ENCODE data around the gene MAN1A1. TPM values are rescaled to one million over a fixed set of nuclear protein-coding genes. Genes with fewer than 3 reads are reported as not detected.
A peak's percentile ranks its signal among the peaks of the same experiment; 100 is the strongest.

MAN1A1 gene
- total RNA-seq, 1 donor from 2014 or later, result 52.2 TPM

DNA sequence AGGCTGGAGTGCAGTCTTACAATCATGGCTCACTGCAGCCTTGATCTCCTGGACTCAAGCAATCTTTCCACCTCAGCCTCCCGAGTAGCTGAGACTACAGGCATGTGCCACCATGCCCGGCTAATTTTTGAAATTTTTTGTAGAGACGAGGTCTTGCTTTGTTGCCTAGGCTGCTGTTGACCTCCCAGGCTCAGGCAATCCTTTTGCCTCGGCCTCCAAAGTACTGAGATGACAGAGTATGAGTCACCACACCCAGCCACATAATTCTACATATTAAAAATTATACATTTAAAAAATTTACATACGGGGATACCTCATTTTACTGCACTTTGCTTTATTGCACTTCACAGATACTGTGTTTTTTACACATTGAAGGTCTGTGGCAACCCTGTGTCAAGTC is 115.1 kb downstream of the MAN1A1 start:
- no peaks in the 10 kb centered on the region for H3K27me3 Mint-ChIP-seq
- H3K4me3 Mint-ChIP-seq, result no peak overlapping the region
- peaks cover 16% of the 10 kb centered on the region for H3K36me3 Mint-ChIP-seq
- DNase-seq (ENCODE audit: extremely low spot score, unreplicated experiment), result no peak
- H3K27ac Mint-ChIP-seq, result no peak overlapping the region
- TF ChIP-seq, protein P1, sequence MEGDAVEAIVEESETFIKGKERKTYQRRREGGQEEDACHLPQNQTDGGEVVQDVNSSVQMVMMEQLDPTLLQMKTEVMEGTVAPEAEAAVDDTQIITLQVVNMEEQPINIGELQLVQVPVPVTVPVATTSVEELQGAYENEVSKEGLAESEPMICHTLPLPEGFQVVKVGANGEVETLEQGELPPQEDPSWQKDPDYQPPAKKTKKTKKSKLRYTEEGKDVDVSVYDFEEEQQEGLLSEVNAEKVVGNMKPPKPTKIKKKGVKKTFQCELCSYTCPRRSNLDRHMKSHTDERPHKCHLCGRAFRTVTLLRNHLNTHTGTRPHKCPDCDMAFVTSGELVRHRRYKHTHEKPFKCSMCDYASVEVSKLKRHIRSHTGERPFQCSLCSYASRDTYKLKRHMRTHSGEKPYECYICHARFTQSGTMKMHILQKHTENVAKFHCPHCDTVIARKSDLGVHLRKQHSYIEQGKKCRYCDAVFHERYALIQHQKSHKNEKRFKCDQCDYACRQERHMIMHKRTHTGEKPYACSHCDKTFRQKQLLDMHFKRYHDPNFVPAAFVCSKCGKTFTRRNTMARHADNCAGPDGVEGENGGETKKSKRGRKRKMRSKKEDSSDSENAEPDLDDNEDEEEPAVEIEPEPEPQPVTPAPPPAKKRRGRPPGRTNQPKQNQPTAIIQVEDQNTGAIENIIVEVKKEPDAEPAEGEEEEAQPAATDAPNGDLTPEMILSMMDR (conservative IDR thresholded peaks at IDR 0.05), result no peak
- H3K9me3 Mint-ChIP-seq, result peaks cover 5% of the 10 kb centered on the region
- no peaks in the 10 kb centered on the region for H3K4me1 Mint-ChIP-seq (ENCODE audit: unreplicated experiment)

DNA sequence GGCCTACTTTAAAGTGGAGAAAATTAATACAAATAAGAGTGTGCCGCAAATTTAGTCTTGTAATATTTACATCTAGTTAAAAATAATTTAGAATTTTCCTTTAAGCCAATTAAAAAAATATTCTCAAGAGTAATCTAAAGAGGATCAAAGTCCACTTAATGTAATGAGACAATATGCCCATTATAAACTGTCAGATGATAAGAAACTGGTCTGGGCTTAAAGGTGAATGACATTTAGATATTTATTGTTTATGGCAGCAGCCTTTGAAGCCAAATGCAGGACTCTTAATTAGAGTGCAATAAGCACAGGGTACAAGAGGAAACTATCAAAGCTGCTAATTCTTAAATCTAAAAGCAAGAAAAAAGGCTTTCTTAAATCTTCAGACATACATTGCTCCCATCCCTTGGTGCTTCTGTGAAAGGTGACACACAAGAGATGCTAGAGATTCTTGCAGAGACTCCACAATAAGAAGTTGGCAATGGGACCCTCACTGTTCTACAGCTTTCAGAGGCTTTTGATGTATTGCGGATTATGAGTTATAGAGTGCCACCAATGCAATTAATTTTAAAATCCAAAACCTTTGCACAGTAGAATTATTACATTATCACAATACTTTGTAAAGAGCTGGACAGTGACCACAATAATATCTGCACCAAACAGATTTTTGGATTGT is 116.1 kb downstream of the MAN1A1 start:
- H3K4me3 Mint-ChIP-seq, result no peak overlapping the region
- no peak overlapping the region for H3K27ac Mint-ChIP-seq
- TF ChIP-seq, protein P1 (conservative IDR thresholded peaks at IDR 0.05), result no peak
- no peaks in the 10 kb centered on the region for H3K4me1 Mint-ChIP-seq (ENCODE audit: unreplicated experiment)
- peaks cover 5% of the 10 kb centered on the region for H3K9me3 Mint-ChIP-seq
- no peak for DNase-seq (ENCODE audit: extremely low spot score, unreplicated experiment)
- no peaks in the 10 kb centered on the region for H3K27me3 Mint-ChIP-seq
- H3K36me3 Mint-ChIP-seq, result peaks cover 16% of the 10 kb centered on the region

DNA sequence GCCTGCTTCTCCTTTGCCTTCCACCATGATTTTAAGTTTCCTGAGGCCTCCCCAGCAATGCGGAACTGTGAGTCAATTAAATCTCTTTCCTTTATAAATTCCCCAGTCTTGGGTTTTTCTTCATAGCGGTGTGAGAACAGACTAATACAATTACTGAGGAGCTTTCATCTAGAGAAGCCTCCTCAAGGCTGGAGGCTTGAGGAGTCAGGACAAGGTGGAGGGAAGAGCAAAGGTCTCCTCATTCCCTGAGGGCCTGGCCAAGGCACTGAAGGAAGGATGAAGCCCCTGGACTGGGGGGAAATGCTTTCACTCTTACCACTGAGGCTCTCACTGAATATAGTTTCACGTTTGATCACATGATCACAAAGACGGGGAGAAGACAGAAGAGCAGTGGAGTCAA is 118.2 kb downstream of the MAN1A1 start:
- Mint-ChIP-seq H3K4me3 (no peak overlapping the region), H3K9me3 (peaks cover 5% of the 10 kb centered on the region), H3K27ac (no peak overlapping the region), H3K4me1 (ENCODE audit: unreplicated experiment) (no peaks in the 10 kb centered on the region), H3K27me3 (no peaks in the 10 kb centered on the region), H3K36me3 (peaks cover 8% of the 10 kb centered on the region)
- no peak for DNase-seq (ENCODE audit: extremely low spot score, unreplicated experiment)
- TF ChIP-seq, protein P1 (conservative IDR thresholded peaks at IDR 0.05), result no peak

DNA sequence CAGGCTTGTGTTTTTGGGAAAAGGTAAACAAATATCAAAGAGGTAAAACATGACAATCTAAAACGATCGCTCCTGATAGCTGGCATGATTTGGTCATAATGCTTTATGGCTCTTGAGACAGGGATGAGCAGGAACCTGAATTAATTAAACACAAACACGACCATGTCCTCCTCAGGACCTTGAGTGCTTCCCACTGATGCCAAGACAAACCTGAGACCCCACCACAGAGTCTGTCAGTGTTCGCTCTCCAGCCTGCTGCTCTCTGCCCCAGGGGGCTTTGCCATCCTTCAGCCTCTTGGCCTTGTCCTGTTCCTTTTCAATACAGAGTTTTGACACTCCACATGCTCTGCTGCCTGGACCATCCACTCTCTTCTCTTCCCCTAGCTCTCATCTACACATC is 119.4 kb downstream of the MAN1A1 start:
- H3K4me1 Mint-ChIP-seq (ENCODE audit: unreplicated experiment), result no peaks in the 10 kb centered on the region
- TF ChIP-seq, protein P1 (conservative IDR thresholded peaks at IDR 0.05), result no peak
- no peak overlapping the region for H3K4me3 Mint-ChIP-seq
- H3K27me3 Mint-ChIP-seq, result no peaks in the 10 kb centered on the region
- no peak for DNase-seq (ENCODE audit: extremely low spot score, unreplicated experiment)
- H3K9me3 Mint-ChIP-seq, result peaks cover 3% of the 10 kb centered on the region
- H3K36me3 Mint-ChIP-seq, result peaks cover 3% of the 10 kb centered on the region
- H3K27ac Mint-ChIP-seq, result peak overlapping the region; percentile 15

DNA sequence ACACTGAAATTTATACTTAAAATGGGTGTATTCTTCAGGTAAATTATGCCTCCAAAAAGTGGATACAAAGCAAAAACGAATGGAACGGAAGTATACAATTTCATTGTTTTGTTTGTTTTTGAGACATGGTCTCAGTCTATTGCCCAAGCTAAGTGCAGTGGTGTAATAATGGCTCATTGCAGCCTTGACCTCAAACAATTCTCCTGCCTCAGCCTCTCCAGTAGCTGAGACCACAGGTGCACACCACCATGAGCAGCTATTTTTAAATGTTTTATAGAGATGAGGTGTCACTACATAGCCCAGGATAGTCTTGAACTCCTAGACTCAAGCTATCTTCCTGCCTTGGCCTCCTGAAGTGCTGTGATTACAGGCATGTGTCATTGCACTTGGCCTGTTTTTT is 122.2 kb downstream of the MAN1A1 start:
- no peaks in the 10 kb centered on the region for H3K9me3 Mint-ChIP-seq
- H3K4me3 Mint-ChIP-seq, result no peak overlapping the region
- no peaks in the 10 kb centered on the region for H3K4me1 Mint-ChIP-seq (ENCODE audit: unreplicated experiment)
- no peak overlapping the region for H3K27ac Mint-ChIP-seq
- TF ChIP-seq, protein P1 (conservative IDR thresholded peaks at IDR 0.05), result no peak
- no peak for DNase-seq (ENCODE audit: extremely low spot score, unreplicated experiment)
- no peaks in the 10 kb centered on the region for H3K36me3 Mint-ChIP-seq
- H3K27me3 Mint-ChIP-seq, result no peaks in the 10 kb centered on the region

All from type B pancreatic cell (in vitro differentiated cells).